ENCODE results near the gene GLRX5.
"Not testable (repeated sequence)": the region's sequence is repeated elsewhere in the genome, so short reads cannot be mapped to it uniquely, and the experiment has no call there.

The GLRX5 gene

GRCh38 chr14:95498622-95499353 is 36.1 kb upstream of the GLRX5 start:
- DNase-seq (ENCODE audit: low spot score) (no peak), FAIRE-seq (no peak)

GRCh38 chr14:95499354-95499750 is 35.5 kb upstream of the GLRX5 start:
- FAIRE-seq (no peak), DNase-seq (ENCODE audit: low spot score) (no peak)

- FAIRE-seq (no peak), DNase-seq (ENCODE audit: low spot score) (no peak)
These were observed 34.6 kb upstream of the GLRX5 start for GRCh38 chr14:95500201-95500681.

- DNase-seq (ENCODE audit: low spot score) (no peak), FAIRE-seq (no peak)
These were observed 34.0 kb upstream of the GLRX5 start for GRCh38 chr14:95500772-95501401.

GRCh38 chr14:95502381-95502950 is 32.4 kb upstream of the GLRX5 start:
- FAIRE-seq: no peak
- DNase-seq (ENCODE audit: low spot score): no peak

- FAIRE-seq (no peak), DNase-seq (ENCODE audit: low spot score) (no peak)
These were observed 31.3 kb upstream of the GLRX5 start for GRCh38 chr14:95503365-95504134.

GRCh38 chr14:95504135-95505029 is 30.5 kb upstream of the GLRX5 start:
- FAIRE-seq (no peak), DNase-seq (ENCODE audit: low spot score) (no peak)

- DNase-seq (ENCODE audit: low spot score) (no peak), FAIRE-seq (no peak)
These were observed 29.7 kb upstream of the GLRX5 start for GRCh38 chr14:95505030-95505589.

- FAIRE-seq (peak; percentile 73), DNase-seq (ENCODE audit: low spot score) (peak; percentile 76)
These were observed 27.7 kb upstream of the GLRX5 start for GRCh38 chr14:95507174-95507573.

GRCh38 chr14:95507701-95508103 is 27.1 kb upstream of the GLRX5 start:
- DNase-seq (ENCODE audit: low spot score) (peak; percentile 79), FAIRE-seq (peak; percentile 78)

- DNase-seq (ENCODE audit: low spot score) (no peak), FAIRE-seq (no peak)
These were observed 26.5 kb upstream of the GLRX5 start for GRCh38 chr14:95508377-95508776.

- FAIRE-seq: no peak
These were observed 25.4 kb upstream of the GLRX5 start for GRCh38 chr14:95509495-95509894.

GRCh38 chr14:95510344-95510743 is 24.5 kb upstream of the GLRX5 start:
- FAIRE-seq; DNase-seq (ENCODE audit: low spot score): not testable (repeated sequence)

More at GRCh38 chr14:95509495-95509894, 25.4 kb upstream of the GLRX5 start:
- DNase-seq (ENCODE audit: low spot score): no peak

- no peak for FAIRE-seq
- no peak for DNase-seq (ENCODE audit: low spot score)
These were observed 24.0 kb upstream of the GLRX5 start for GRCh38 chr14:95510804-95511203.

- FAIRE-seq: no peak
- DNase-seq (ENCODE audit: low spot score): no peak
These were observed 23.2 kb upstream of the GLRX5 start for GRCh38 chr14:95511687-95512086.

GRCh38 chr14:95513291-95513690 is 21.6 kb upstream of the GLRX5 start:
- DNase-seq (ENCODE audit: low spot score): no peak
- no peak for FAIRE-seq

- DNase-seq (ENCODE audit: low spot score): no peak
These were observed 20.4 kb upstream of the GLRX5 start for GRCh38 chr14:95514131-95515079.

GRCh38 chr14:95515080-95515489 is 19.8 kb upstream of the GLRX5 start:
- FAIRE-seq (no peak), DNase-seq (ENCODE audit: low spot score) (no peak)

More at GRCh38 chr14:95514131-95515079, 20.4 kb upstream of the GLRX5 start:
- FAIRE-seq: no peak
